KOPT-K1 (cell line): ENCODE measurements around the gene SART3.

ENCODE experiments used
- H3K27ac ChIP-seq: fragments of 200-600 bp; sonication (generic); 2 replicates; pipeline ENCODE4 v1.5.1; 2016; ENCODE audit warnings: antibody characterized with exemption, mild to moderate bottlenecking, low read depth, low read length; ENCODE audit not compliant: poor library complexity, severe bottlenecking
- H3K36me3 ChIP-seq: fragments of 200-600 bp; sonication (generic); 2 replicates; pipeline ENCODE4 v1.5.1; 2017; ENCODE audit warnings: antibody characterized with exemption, mild to moderate bottlenecking, low read length, moderate library complexity; ENCODE audit not compliant: insufficient read depth
- H3K9me3 ChIP-seq: fragments of 200-600 bp; sonication (generic); 2 replicates; pipeline ENCODE4 v1.5.1; 2017; ENCODE audit warnings: antibody characterized with exemption, low read length, mild to moderate bottlenecking; ENCODE audit not compliant: insufficient read depth, poor library complexity, severe bottlenecking

Gene SART3

DNA sequence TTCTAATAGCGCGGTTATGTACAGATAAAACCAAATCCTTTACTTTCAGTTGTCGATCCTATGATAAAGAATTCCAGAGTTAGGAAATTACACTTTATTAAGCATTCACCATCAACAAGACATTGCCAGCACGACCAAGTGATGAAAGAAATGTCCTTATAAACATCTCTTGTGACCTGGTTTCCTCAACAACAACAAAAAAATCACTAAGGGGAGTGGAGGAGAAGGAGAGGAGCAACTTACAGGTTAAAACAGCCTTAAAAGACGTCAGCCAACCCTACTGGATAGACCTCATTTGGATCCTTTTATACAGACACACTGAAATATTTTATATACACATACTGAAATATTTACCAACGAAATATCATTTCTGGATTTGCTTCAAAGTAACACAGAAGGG is 22.8 kb downstream of the SART3 start:
- Histone ChIP-seq H3K27ac (no peak overlapping the region), H3K9me3 (no peaks in the 10 kb centered on the region), H3K36me3 (peaks cover 98% of the 10 kb centered on the region)

- peaks cover 100% of the 10 kb centered on the region for H3K36me3 ChIP-seq
- H3K9me3 ChIP-seq, result no peaks in the 10 kb centered on the region
- H3K27ac ChIP-seq, result no peak overlapping the region
Observed at GRCh38 chr12:108531929-108532848, 28.8 kb downstream of the SART3 start.

GRCh38 chr12:108530161-108530560 is 30.8 kb downstream of the SART3 start:
- H3K36me3 ChIP-seq, result peaks cover 100% of the 10 kb centered on the region
- no peaks in the 10 kb centered on the region for H3K9me3 ChIP-seq

GRCh38 chr12:108527166-108527496 is 33.8 kb downstream of the SART3 start:
- H3K9me3 ChIP-seq, result no peaks in the 10 kb centered on the region
- peaks cover 100% of the 10 kb centered on the region for H3K36me3 ChIP-seq
- no peak overlapping the region for H3K27ac ChIP-seq

More at GRCh38 chr12:108530161-108530560, 30.8 kb downstream of the SART3 start:
- H3K27ac ChIP-seq, result no peak overlapping the region

GRCh38 chr12:108526482-108527165 is 34.3 kb downstream of the SART3 start:
- no peaks in the 10 kb centered on the region for H3K9me3 ChIP-seq
- H3K27ac ChIP-seq, result no peak overlapping the region
- peaks cover 100% of the 10 kb centered on the region for H3K36me3 ChIP-seq

DNA sequence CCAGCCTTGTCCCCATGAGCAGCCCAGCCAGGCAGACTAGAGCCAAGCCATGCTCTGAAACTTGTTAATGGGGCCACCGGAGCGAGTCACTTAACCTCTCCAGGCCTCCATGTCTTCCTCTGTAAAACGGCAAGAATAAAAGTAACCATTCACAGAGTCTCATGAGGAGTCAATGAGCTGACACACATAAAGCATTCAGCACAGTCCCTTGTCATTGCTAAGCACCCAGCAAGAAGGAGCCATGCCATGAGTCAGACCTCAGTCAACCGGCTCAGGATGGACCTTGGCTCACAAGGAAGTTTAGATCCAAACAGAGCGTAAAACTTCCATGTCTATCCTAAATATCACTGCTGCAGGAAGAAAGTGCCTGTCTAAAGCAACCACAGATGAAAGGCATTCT is 35.3 kb downstream of the SART3 start:
- peaks cover 100% of the 10 kb centered on the region for H3K36me3 ChIP-seq
- no peak overlapping the region for H3K27ac ChIP-seq
- H3K9me3 ChIP-seq, result no peaks in the 10 kb centered on the region

DNA sequence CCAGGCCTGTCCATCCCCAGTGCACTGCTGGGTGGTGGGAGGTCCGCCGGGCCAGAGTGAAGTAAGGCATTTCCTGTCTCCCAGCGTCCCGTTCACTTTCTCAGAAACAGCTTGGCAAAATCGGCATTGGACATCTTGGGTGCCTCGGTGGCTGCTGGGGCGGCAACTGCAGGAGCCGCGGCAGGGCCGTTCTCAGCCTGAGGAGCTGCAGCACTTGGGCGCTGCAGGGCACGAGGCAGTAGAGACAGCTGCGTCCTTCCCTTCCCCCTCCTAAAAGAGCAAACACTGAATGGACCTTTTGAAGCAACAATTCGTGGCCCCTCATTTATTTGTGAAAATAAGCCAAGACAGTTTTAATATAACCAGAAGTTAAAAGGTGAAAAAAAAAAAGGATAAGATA is 37.6 kb downstream of the SART3 start:
- Histone ChIP-seq H3K9me3 (no peaks in the 10 kb centered on the region), H3K36me3 (peaks cover 100% of the 10 kb centered on the region), H3K27ac (no peak overlapping the region)

GRCh38 chr12:108519558-108519957 is 41.4 kb downstream of the SART3 start:
- no peak overlapping the region for H3K27ac ChIP-seq
- H3K9me3 ChIP-seq, result no peaks in the 10 kb centered on the region
- H3K36me3 ChIP-seq, result peaks cover 77% of the 10 kb centered on the region

DNA sequence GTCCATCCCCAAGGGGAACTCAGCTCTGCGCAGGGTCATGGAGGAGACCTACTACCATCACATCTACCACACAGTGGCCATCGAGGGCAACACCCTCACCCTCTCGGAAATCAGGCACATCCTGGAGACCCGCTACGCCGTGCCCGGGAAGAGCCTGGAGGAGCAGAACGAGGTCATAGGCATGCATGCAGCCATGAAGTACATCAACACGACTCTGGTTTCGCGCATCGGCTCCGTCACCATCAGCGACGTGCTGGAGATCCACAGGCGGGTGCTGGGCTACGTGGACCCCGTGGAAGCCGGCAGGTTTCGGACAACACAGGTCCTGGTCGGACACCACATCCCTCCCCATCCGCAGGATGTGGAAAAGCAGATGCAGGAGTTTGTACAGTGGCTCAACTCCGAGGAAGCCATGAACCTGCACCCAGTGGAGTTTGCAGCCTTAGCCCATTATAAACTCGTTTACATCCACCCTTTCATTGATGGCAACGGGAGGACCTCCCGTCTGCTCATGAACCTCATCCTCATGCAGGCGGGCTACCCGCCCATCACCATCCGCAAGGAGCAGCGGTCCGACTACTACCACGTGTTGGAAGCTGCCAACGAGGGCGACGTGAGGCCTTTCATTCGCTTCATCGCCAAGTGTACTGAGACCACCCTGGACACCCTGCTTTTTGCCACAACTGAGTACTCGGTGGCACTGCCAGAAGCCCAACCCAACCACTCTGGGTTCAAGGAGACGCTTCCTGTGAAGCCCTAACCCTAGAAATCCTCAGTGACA is 42.1 kb downstream of the SART3 start:
- Histone ChIP-seq H3K36me3 (peaks cover 71% of the 10 kb centered on the region), H3K9me3 (no peaks in the 10 kb centered on the region), H3K27ac (no peak overlapping the region)

GRCh38 chr12:108518101-108518715 is 42.8 kb downstream of the SART3 start:
- Histone ChIP-seq H3K9me3 (no peaks in the 10 kb centered on the region), H3K27ac (no peak overlapping the region), H3K36me3 (peaks cover 64% of the 10 kb centered on the region)

DNA sequence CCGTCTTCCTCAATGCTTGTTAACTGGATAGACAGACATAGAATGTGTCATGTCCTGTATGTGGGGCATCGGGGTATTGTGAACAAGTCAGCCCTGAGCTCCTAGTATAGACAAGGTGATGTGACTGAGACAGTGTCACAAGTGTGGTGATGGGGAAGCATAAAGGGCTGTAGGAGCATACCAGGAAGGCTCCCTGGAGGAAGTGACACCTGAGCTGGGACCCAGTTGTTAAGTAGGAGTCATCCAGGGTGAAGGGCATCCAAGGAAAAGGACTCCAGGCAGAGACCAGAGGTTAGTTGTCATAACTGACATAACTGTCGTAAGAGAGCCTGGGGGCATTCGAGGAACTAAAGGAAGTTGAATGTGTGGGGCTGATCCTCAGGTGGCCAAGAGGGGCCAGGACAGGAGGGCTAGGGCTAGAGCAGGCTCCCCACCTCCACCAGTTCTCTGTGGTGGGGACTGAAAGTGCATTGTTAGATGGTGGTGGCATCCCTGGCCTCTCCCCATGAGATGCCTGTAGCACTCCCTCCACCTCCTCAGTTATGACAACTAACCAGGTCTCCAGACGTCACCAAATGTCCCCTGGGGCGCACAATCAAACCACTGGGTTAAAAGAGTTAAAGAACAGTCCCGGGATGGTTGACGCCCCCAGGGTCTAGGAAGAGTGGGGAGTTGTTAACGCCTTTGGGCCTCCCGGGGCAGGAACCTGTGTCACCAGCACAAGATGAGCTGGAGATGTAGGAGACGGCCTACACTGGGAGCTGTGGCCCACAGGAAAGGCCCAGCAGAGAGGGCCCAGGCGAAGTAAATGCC is 43.5 kb downstream of the SART3 start:
- peaks cover 56% of the 10 kb centered on the region for H3K36me3 ChIP-seq
- no peak overlapping the region for H3K27ac ChIP-seq
- H3K9me3 ChIP-seq, result no peaks in the 10 kb centered on the region

GRCh38 chr12:108516511-108517275 is 44.3 kb downstream of the SART3 start:
- Histone ChIP-seq H3K27ac (no peak overlapping the region), H3K9me3 (no peaks in the 10 kb centered on the region), H3K36me3 (peaks cover 48% of the 10 kb centered on the region)

- H3K27ac ChIP-seq, result peak overlapping the region; percentile 63
Observed at GRCh38 chr12:108515916-108516315, 45.1 kb downstream of the SART3 start.

More at GRCh38 chr12:108515916-108516315, 45.1 kb downstream of the SART3 start:
- H3K36me3 ChIP-seq, result peaks cover 41% of the 10 kb centered on the region
- no peaks in the 10 kb centered on the region for H3K9me3 ChIP-seq
